ENCODE measurements around the gene RSBN1L.
"Not testable (repeated sequence)": the region's sequence is repeated elsewhere in the genome, so short reads cannot be mapped to it uniquely, and the experiment has no call there.

Gene RSBN1L

GRCh38 chr7:77778535-77778934 is 82.3 kb downstream of the RSBN1L start:
- DNase-seq = no peak

- DNase-seq = no peak
Observed at GRCh38 chr7:77782383-77782782, 86.1 kb downstream of the RSBN1L start.

- DNase-seq = no peak
Observed at GRCh38 chr7:77783111-77783510, 86.9 kb downstream of the RSBN1L start.

GRCh38 chr7:77783545-77783944 is 87.3 kb downstream of the RSBN1L start:
- no peak for DNase-seq

GRCh38 chr7:77784426-77784825 is 88.2 kb downstream of the RSBN1L start:
- not testable (repeated sequence) for DNase-seq

- no peak for DNase-seq
Observed at GRCh38 chr7:77786018-77786417, 89.8 kb downstream of the RSBN1L start.

- no peak for DNase-seq
Observed at GRCh38 chr7:77786741-77787140, 90.5 kb downstream of the RSBN1L start.

GRCh38 chr7:77788327-77788902 is 92.2 kb downstream of the RSBN1L start:
- DNase-seq = no peak

GRCh38 chr7:77791336-77791735 is 95.1 kb downstream of the RSBN1L start:
- DNase-seq = peak; percentile 89

- no peak for DNase-seq
Observed at GRCh38 chr7:77791956-77792355, 95.7 kb downstream of the RSBN1L start.

GRCh38 chr7:77794000-77794399 is 97.7 kb downstream of the RSBN1L start:
- no peak for DNase-seq

- no peak for DNase-seq
Observed at GRCh38 chr7:77796109-77796508, 99.8 kb downstream of the RSBN1L start.

GRCh38 chr7:77796960-77797359 is 100.7 kb downstream of the RSBN1L start:
- no peak for DNase-seq

- no peak for DNase-seq
Observed at GRCh38 chr7:77797734-77798393, 101.6 kb downstream of the RSBN1L start.

- peak; percentile 100 for DNase-seq
Observed at GRCh38 chr7:77798394-77799077, 102.3 kb downstream of the RSBN1L start, which contains the start of the genes PHTF2 and TMEM60. Gene PHTF2 (plus strand): TSS chr7:77798773. Gene TMEM60 (minus strand): TSS chr7:77798434. CDS start chr7:77794373, 4,061 bp downstream.

GRCh38 chr7:77799078-77799964 is 103.1 kb downstream of the RSBN1L start:
- DNase-seq = no peak

GRCh38 chr7:77800158-77800557 is 103.9 kb downstream of the RSBN1L start:
- DNase-seq = no peak

- DNase-seq = no peak
Observed at GRCh38 chr7:77800730-77801129, 104.5 kb downstream of the RSBN1L start.

- no peak for DNase-seq
Observed at GRCh38 chr7:77802557-77803405, 106.5 kb downstream of the RSBN1L start.

GRCh38 chr7:77806425-77806824 is 110.2 kb downstream of the RSBN1L start:
- DNase-seq = no peak

- no peak for DNase-seq
Observed at GRCh38 chr7:77808517-77808916, 112.3 kb downstream of the RSBN1L start.

All from DMS153 (cell line).